ENCODE results near the gene MRPL42. TPM values are rescaled to one million over a fixed set of nuclear protein-coding genes. Genes with fewer than 3 reads are reported as not detected.

The MRPL42 gene
- total RNA-seq, 2 experiments from 2014 or later = 93.8 to 95.8 TPM

- Mint-ChIP-seq H3K27ac (no peak overlapping the region), H3K4me1 (ENCODE audit: low read depth) (no peaks in the 10 kb centered on the region), H3K36me3 (ENCODE audit: low read depth) (peaks cover 12% of the 10 kb centered on the region), H3K9me3 (peaks cover 8% of the 10 kb centered on the region), H3K27me3 (ENCODE audit: low read depth) (peaks cover 2% of the 10 kb centered on the region), H3K4me3 (no peak overlapping the region)
- CTCF ChIA-PET = interaction anchor here (0.6 to 1.7 kb wide), 4 partner anchors 138 to 560 kb away, joined by 3 to 8 read pairs (median 3); no protein-coding TSS in a partner anchor
- intact Hi-C loops (cut with micrococcal nuclease) = no loop called here
- peak; percentile 15 for DNase-seq
Observed at GRCh38 chr12:93563807-93564538, 96.7 kb downstream of the MRPL42 start.

DNA sequence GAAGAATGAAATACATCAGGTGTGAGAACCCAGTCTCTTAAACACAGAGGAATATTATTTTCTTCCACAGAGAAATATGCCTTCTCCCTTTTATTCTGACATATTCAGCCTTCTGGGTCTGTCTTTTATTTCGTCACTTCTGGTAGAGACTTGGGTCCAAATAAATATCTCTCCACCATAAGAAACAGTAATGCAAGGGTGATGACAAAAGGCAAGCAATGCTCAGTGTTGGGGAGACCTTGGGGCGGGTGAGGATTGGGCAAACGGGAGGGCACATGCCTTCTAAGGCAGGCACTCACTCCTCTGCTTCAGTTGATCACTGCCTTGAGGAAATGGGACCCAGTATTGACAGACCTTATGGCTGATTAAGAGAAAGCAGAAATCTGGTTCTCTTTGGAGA is 98.4 kb downstream of the MRPL42 start:
- CTCF ChIA-PET = interaction anchor here (10.3 kb wide), 1 partner anchor 536 kb away, joined by 152 read pairs; no protein-coding TSS in a partner anchor
- H3K36me3 Mint-ChIP-seq (ENCODE audit: low read depth) = peaks cover under 1% of the 10 kb centered on the region
- peaks cover 1% of the 10 kb centered on the region for H3K4me1 Mint-ChIP-seq (ENCODE audit: low read depth)
- H3K9me3 Mint-ChIP-seq = peaks cover 3% of the 10 kb centered on the region
- no peak for DNase-seq
- H3K27me3 Mint-ChIP-seq (ENCODE audit: low read depth) = peaks cover 2% of the 10 kb centered on the region
- no peak overlapping the region for H3K4me3 Mint-ChIP-seq
- intact Hi-C loops (cut with micrococcal nuclease) = no loop called here
- no peak overlapping the region for H3K27ac Mint-ChIP-seq

Other genes with a start within 250 kb of the MRPL42 start
- gene NUDT4, start 89.6 kb upstream of the MRPL42 start, total RNA-seq = 10 to 100 TPM; 52.2 to 53.1 TPM
- 100 to 1,000 TPM; 143 TPM for gene UBE2N, start 25.6 kb upstream of the MRPL42 start, total RNA-seq
- 10 to 100 TPM; 15.9 to 17.5 TPM for gene SOCS2, start 105.2 kb downstream of the MRPL42 start, total RNA-seq
- gene CRADD, start 209.9 kb downstream of the MRPL42 start, total RNA-seq = 10 to 100 TPM; 14.3 to 15.6 TPM

Data from activated naive CD4-positive, alpha-beta T cell treated with anti-CD3 and anti-CD28 coated beads for 36 hours (primary cell).